Activated T-cell treated with anti-CD3 and anti-CD28 coated beads, Interleukin-2, amount 50 U/mL, for 72 hours (primary cell): ENCODE measurements around the gene S100A14. TPM values are rescaled to one million over a fixed set of nuclear protein-coding genes. Genes with fewer than 3 reads are reported as not detected.
"Not testable (repeated sequence)": the region's sequence is repeated elsewhere in the genome, so short reads cannot be mapped to it uniquely, and the experiment has no call there.

Experiments used
- ATAC-seq, 2 donors: fragments of 150-1000 bp; cut with Tn5 transposase; replicated peaks in 1 of 2; 2 replicates each; pipeline ENCODE4 v1.10.0; 2021; ENCODE audit warnings: moderate library complexity in 2 of 2, mild to moderate bottlenecking in 1 of 2
- DNase-seq, 2 donors: peaks; one replicate each; pipeline ENCODE4 v3.0.0; 2021 to 2022; ENCODE audit warnings: mixed read lengths in 1 of 2
- H3K27ac Mint-ChIP-seq: one replicate; pipeline ENCODE4 v1.8.0; 2022; ENCODE audit warnings: mild to moderate bottlenecking, moderate library complexity, mixed read lengths
- H3K27me3 Mint-ChIP-seq: one replicate; pipeline ENCODE4 v1.8.0; 2022; ENCODE audit warnings: low read depth, mixed read lengths
- H3K36me3 Mint-ChIP-seq, 2 donors: one replicate each; pipeline ENCODE4 v1.8.0; 2022; ENCODE audit warnings: mixed read lengths in 2 of 2, mild to moderate bottlenecking in 1 of 2; ENCODE audit not compliant: insufficient read depth in 2 of 2
- H3K4me1 Mint-ChIP-seq: one replicate; pipeline ENCODE4 v1.8.0; 2022; ENCODE audit warnings: low read depth, mixed read lengths
- H3K4me3 Mint-ChIP-seq, 2 donors: one replicate each; pipeline ENCODE4 v1.8.0; 2022; ENCODE audit warnings: mild to moderate bottlenecking in 2 of 2, mixed read lengths in 2 of 2, moderate library complexity in 2 of 2
- H3K9me3 Mint-ChIP-seq, 2 donors: one replicate each; pipeline ENCODE4 v1.8.0; 2022; ENCODE audit warnings: mixed read lengths in 2 of 2
- total RNA-seq, 2 donors: library from RNA; stranded (reverse); gene quantifications; one replicate each; pipeline ENCODE4 v1.2.3, GENCODE V29; 2022

Gene S100A14
- total RNA-seq, 2 donors from 2014 or later = 0.26 to 1.4 TPM

DNA sequence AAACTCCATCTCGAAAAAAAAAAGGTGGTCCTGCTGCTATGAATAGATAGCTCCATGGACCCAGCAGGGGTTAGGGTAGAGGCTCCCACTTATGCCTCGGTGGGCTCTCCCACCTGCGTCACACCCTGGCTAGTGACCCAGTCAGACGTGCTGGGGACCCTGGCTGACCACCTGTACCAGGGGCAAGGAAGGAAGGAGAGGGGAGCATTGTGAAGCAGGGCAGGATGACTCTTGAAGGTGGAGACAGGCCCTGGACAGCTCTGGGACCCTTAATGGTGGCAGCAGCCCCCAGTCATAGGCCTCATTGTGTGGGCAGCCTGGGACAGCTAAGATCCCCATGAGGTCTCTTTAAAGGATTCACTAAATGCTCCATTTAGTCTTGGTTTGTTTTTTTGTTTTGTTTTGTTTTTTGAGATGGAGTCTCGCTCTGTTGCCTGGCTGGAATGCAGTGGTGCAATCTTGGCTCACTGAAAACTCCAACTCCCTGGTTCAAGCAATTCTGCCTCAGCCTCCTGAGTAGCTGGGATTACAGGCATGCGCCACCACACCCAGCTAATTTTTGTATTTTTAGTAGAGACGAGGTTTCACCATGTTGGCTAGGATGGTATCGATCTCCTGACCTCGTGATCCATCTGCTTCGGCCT, 32.0 kb upstream of the S100A14 start:
- Mint-ChIP-seq H3K27me3 (no peaks in the 10 kb centered on the region), H3K36me3 (peaks cover 9 to 35% of the 10 kb centered on the region in 2 donors), H3K9me3 (no peaks in the 10 kb centered on the region), H3K4me1 (peaks cover 65% of the 10 kb centered on the region), H3K4me3 (no peak overlapping the region), H3K27ac (no peak overlapping the region)
- DNase-seq (no peak), ATAC-seq (no peak)

DNA sequence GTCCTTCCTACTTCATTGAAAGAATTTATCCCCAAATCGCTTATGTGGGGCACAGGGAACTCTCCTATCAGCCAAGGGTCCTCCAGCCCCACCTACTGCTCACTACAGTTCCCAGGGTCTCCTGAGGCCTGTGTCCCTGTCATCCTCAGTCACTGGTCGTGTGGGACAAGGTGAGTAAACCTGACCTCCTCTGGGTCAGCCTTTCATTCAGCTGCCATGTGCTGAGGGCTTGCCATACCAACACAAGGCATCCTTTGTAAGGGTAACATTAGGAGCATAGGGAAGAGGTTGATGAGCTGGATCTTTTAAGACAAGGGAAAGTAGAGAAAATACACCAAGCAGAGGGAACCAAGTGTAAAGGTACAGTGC, 31.2 kb upstream of the S100A14 start:
- Mint-ChIP-seq H3K9me3 (no peaks in the 10 kb centered on the region), H3K27me3 (no peaks in the 10 kb centered on the region), H3K27ac (no peak overlapping the region), H3K4me1 (peaks cover 69% of the 10 kb centered on the region), H3K4me3 (no peak overlapping the region), H3K36me3 (peaks cover 9 to 39% of the 10 kb centered on the region in 2 donors)
- no peak for ATAC-seq
- no peak for DNase-seq

DNA sequence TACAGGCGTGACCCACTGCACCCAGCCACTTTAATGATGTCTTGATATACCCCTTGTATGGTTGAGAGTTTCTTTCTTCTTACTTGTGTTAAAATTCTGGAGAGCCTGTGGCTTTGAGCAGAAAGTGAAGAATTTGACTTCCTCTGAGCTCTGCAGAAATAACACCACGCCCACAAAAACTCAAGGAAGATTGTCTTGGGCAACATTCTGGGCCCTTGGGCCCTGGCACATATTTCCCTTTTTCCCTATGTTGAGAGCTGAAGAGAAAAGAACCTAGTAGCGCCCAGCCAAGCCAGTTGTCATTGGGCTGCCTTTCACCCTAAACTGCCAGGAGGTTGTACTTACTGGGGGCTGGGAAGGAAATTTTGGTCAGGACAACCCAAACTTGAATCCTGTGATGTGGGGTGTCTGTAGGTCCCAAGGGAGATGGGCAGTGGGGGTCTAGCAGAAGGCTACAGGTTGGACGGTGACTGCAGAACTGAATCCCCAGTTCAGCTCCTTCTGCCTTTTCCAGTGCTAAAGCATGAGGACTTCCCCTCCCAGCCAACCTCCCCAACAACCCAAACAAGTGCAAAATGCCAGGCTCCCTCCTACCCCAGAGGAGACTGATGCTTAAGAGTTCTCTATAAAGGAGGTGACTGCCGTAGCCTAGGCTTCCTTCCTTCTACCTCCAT, 30.7 kb upstream of the S100A14 start:
- no peaks in the 10 kb centered on the region for H3K9me3 Mint-ChIP-seq
- peaks cover 9 to 43% of the 10 kb centered on the region in 2 donors for H3K36me3 Mint-ChIP-seq
- peaks cover 69% of the 10 kb centered on the region for H3K4me1 Mint-ChIP-seq

GRCh38 chr1:153643816-153644215, 27.7 kb upstream of the S100A14 start:
- no peak for ATAC-seq
- no peaks in the 10 kb centered on the region for H3K27me3 Mint-ChIP-seq
- peak overlapping the region; percentile 66 for H3K27ac Mint-ChIP-seq
- H3K4me3 Mint-ChIP-seq = no peak overlapping the region
- peaks cover 66% of the 10 kb centered on the region for H3K4me1 Mint-ChIP-seq
- peaks cover 9 to 52% of the 10 kb centered on the region in 2 donors for H3K36me3 Mint-ChIP-seq
- no peaks in the 10 kb centered on the region for H3K9me3 Mint-ChIP-seq
- DNase-seq = no peak

More for the DNA sequence above, 30.7 kb upstream of the S100A14 start:
- ATAC-seq = no peak
- Mint-ChIP-seq H3K27me3 (no peaks in the 10 kb centered on the region), H3K27ac (peak overlapping the region; percentile 31), H3K4me3 (no peak overlapping the region)
- no peak for DNase-seq

- no peak overlapping the region for H3K4me3 Mint-ChIP-seq
Observed at GRCh38 chr1:153643100-153643499, 27.0 kb upstream of the S100A14 start.

DNA sequence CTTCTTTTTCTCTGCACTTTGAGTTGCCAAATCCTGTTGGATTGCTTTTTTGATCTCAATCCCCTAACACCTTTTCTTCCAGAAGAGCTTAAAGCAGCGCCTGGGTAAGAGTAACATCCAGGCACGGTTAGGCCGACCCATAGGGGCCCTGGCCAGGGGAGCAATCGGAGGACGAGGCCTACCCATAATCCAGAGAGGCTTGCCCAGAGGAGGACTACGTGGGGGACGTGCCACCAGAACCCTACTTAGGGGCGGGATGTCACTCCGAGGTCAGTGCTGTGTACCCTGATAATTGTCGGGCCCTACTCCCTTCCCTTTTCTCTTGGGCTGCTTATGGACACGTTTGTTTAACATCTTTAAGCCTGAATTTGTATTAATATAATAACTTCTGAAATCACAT, 26.0 kb upstream of the S100A14 start:
- Mint-ChIP-seq H3K27ac (no peak overlapping the region), H3K4me3 (no peak overlapping the region), H3K36me3 (peaks cover 12 to 61% of the 10 kb centered on the region in 2 donors), H3K9me3 (no peaks in the 10 kb centered on the region), H3K27me3 (no peaks in the 10 kb centered on the region), H3K4me1 (peaks cover 61% of the 10 kb centered on the region)
- no peak for DNase-seq
- no peak for ATAC-seq

More at GRCh38 chr1:153643100-153643499, 27.0 kb upstream of the S100A14 start:
- Mint-ChIP-seq H3K27me3 (no peaks in the 10 kb centered on the region), H3K4me1 (peaks cover 63% of the 10 kb centered on the region), H3K27ac (peak overlapping the region; percentile 66), H3K36me3 (peaks cover 9 to 56% of the 10 kb centered on the region in 2 donors), H3K9me3 (no peaks in the 10 kb centered on the region)
- DNase-seq = no peak
- ATAC-seq = no peak

GRCh38 chr1:153640861-153641260, 24.7 kb upstream of the S100A14 start:
- H3K9me3 Mint-ChIP-seq = no peaks in the 10 kb centered on the region
- H3K4me1 Mint-ChIP-seq = peaks cover 58% of the 10 kb centered on the region
- DNase-seq = no peak
- H3K27me3 Mint-ChIP-seq = no peaks in the 10 kb centered on the region
- no peak overlapping the region for H3K4me3 Mint-ChIP-seq
- peak overlapping the region; percentile 55 for H3K27ac Mint-ChIP-seq
- ATAC-seq = no peak
- H3K36me3 Mint-ChIP-seq = peaks cover 16 to 59% of the 10 kb centered on the region in 2 donors

DNA sequence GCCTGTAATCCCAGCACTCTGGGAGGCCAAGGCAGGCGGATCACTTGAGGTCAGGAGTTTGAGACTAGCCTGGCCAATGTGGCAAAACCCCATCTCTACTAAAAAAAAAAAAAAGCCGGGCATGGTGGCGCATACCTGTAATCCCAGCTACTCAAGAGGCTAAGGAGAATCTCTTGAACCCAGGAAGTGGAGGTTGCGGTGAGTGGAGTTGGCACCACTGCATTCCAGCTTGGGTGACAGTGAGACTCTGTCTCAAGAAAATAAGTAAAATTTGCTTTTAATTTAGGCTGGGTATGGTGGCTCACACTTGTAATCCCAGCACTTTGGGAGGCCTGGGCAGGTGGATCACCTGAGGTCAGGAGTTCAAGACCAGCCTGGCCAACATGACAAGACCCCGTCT, 24.1 kb upstream of the S100A14 start:
- H3K27ac Mint-ChIP-seq, H3K9me3 Mint-ChIP-seq: not testable (repeated sequence)

DNA sequence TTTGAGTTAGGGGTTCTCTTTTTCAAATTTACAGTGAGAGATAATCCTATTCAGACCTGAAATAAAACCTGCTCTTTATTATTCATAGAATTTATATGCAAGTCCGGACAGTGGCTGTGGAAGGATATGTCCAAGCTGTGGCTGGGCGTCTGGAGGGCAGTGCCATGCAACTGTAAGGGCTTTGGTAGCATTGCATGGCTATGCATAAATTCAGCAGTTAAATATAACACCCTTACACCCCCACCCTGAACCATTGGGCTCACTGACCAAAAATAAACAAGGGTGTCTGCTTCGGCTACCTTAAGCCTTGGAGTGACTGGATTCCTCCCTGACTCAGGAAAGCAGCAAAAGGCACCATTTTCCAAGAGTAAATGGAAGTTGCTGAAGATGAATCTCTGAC, 23.2 kb upstream of the S100A14 start:
- H3K4me1 Mint-ChIP-seq = peaks cover 47% of the 10 kb centered on the region
- H3K9me3 Mint-ChIP-seq = no peaks in the 10 kb centered on the region
- H3K27ac Mint-ChIP-seq = no peak overlapping the region
- peaks cover 12 to 48% of the 10 kb centered on the region in 2 donors for H3K36me3 Mint-ChIP-seq
- DNase-seq (no peak), ATAC-seq (no peak)
- H3K27me3 Mint-ChIP-seq = no peaks in the 10 kb centered on the region
- no peak overlapping the region for H3K4me3 Mint-ChIP-seq

More for the DNA sequence above, 24.1 kb upstream of the S100A14 start:
- DNase-seq, H3K4me3 Mint-ChIP-seq, ATAC-seq, H3K27me3 Mint-ChIP-seq: not testable (repeated sequence)
- Mint-ChIP-seq H3K4me1 (peaks cover 55% of the 10 kb centered on the region), H3K36me3 (peaks cover 12 to 54% of the 10 kb centered on the region in 2 donors)

- H3K9me3 Mint-ChIP-seq = peaks cover 0 to under 1% of the 10 kb centered on the region in 2 donors
- DNase-seq (no peak), ATAC-seq (no peak)
- no peak overlapping the region for H3K4me3 Mint-ChIP-seq
- H3K27ac Mint-ChIP-seq = peak overlapping the region; percentile 52
- no peaks in the 10 kb centered on the region for H3K27me3 Mint-ChIP-seq
- H3K4me1 Mint-ChIP-seq = peaks cover 43% of the 10 kb centered on the region
- peaks cover 12 to 39% of the 10 kb centered on the region in 2 donors for H3K36me3 Mint-ChIP-seq
Observed at GRCh38 chr1:153638261-153638660, 22.1 kb upstream of the S100A14 start.

DNA sequence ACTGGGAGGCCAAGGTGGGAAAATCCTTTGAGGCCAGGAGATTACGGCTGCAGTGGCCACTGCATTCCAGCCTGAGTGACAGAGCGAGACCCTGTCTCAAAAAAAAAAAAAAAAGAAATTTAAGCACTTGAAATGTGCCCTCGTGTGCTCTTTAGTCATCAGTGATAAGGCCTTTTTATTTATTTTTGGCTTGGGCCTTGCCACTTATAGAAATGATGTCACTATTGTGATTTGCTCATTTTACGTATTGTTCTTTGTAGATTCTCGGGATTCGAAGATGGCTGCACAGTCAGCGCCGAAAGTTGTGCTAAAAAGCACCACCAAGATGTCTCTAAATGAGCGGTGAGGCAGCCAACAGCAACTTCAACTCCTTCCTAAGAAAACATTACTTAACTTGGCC, 20.2 kb upstream of the S100A14 start:
- ATAC-seq (no peak), DNase-seq (no peak)
- Mint-ChIP-seq H3K27me3 (no peaks in the 10 kb centered on the region), H3K4me3 (peak overlapping the region; percentile 92 to 95), H3K27ac (peak overlapping the region; percentile 76), H3K4me1 (peaks cover 53% of the 10 kb centered on the region), H3K9me3 (peaks cover 0 to 3% of the 10 kb centered on the region in 2 donors), H3K36me3 (peaks cover 14 to 29% of the 10 kb centered on the region in 2 donors)

GRCh38 chr1:153635872-153636271, 19.7 kb upstream of the S100A14 start:
- H3K27me3 Mint-ChIP-seq = no peaks in the 10 kb centered on the region
- DNase-seq = no peak
- H3K4me1 Mint-ChIP-seq = peaks cover 54% of the 10 kb centered on the region
- peaks cover 0 to 3% of the 10 kb centered on the region in 2 donors for H3K9me3 Mint-ChIP-seq
- no peak for ATAC-seq
- peaks cover 14 to 25% of the 10 kb centered on the region in 2 donors for H3K36me3 Mint-ChIP-seq
- H3K27ac Mint-ChIP-seq = peak overlapping the region; percentile 76
- peak overlapping the region; percentile 92 to 95 for H3K4me3 Mint-ChIP-seq

DNA sequence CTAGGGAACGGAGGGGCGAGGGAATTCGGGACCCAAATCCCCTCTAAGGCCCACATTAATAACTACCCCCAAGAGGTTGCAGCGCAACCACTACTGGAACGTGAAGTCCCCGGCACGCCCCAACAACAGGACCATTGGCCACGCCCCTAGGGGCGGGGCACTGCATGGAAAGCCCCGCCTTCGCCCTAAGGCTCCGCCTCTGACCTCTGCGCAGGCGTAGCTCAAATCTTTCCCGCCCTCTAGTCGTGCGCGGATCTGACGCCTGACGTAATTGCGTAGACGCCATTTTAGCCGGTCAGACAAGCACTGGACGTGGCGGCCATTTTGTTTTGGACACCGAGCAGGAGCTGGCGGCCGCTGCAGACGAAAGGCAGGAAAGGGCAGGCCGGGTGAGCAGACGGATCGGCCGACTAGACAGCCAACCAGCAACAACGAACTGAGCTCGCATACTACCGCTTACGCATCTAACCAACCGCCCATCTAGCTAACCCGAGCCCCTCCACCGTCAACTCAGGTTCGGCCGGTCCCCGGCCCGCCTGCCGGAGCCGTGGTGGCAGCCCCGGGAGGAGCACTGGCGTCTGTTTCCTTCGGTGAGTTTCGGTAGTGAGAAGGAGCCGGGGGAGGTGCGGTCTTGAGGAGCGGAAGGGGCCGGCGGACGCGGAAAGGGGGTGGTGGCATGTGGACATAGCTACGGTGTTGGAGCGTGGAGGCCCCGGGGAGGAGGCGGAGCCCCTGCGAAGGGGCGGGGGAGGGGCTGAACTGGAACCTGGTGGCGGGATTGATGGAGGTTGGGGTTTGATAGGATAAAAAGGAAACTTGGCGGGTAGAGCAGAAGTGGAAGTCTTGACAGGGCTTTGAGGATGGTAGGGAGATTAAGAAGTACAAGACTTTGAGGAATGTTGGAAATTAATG, 17.9 kb upstream of the S100A14 start, which contains the start of gene CHTOP:
Gene CHTOP, plus strand, starts transcription at position 313 of the 912 bp plus-strand sequence. CDS start 2,523 bp downstream, outside the sequence.
- H3K4me3 Mint-ChIP-seq = peak within 1 kb of the TSS; percentile 92 to 95
- H3K27me3 Mint-ChIP-seq = no peaks in the 10 kb centered on the region
- peak within 1 kb of the TSS; percentile 94 for H3K27ac Mint-ChIP-seq
- peaks cover 14 to 22% of the 10 kb centered on the region in 2 donors for H3K36me3 Mint-ChIP-seq
- H3K4me1 Mint-ChIP-seq = peaks cover 52% of the 10 kb centered on the region
- DNase-seq (peak; percentile 97 to 99), ATAC-seq (peak; percentile 91 to 92)
- H3K9me3 Mint-ChIP-seq = peaks cover 0 to 3% of the 10 kb centered on the region in 2 donors
